GM12891 (cell line): ENCODE results near the gene ARHGEF39.
"Not testable (repeated sequence)": the region's sequence is repeated elsewhere in the genome, so short reads cannot be mapped to it uniquely, and the experiment has no call there.

Experiments used
- DNase-seq: peaks from one replicate; pipeline ENCODE4 v3.0.0; 2011; ENCODE audit warnings: low spot score; ENCODE audit not compliant: insufficient read length
- FAIRE-seq: peaks from 2 replicates; lab custom pipeline; 2011; peaks lifted over from hg19 to GRCh38; lab: Jason Lieb, UNC
- PAX5 ChIP-seq: IDR thresholded peaks from 2 replicates; pipeline ENCODE4 v1.6.1; 2011; ENCODE audit warnings: low read length, moderate library complexity, mild to moderate bottlenecking; ENCODE audit not compliant: insufficient read depth, severe bottlenecking
- POLR2A ChIP-seq: IDR thresholded peaks from 2 replicates; pipeline ENCODE4 v1.6.1; 2011; ENCODE audit warnings: low read depth, low read length, control low read depth
- POLR2AphosphoS5 ChIP-seq: IDR thresholded peaks from 2 replicates; pipeline ENCODE4 v1.6.1; 2011; ENCODE audit warnings: low read depth, low read length, control low read depth
- POU2F2 ChIP-seq: IDR thresholded peaks from 2 replicates; pipeline ENCODE4 v1.6.1; 2011; ENCODE audit warnings: low read depth, mild to moderate bottlenecking, control low read depth, low read length, moderate library complexity
- SPI1 ChIP-seq: IDR thresholded peaks from 2 replicates; pipeline ENCODE4 v1.6.1; 2011; ENCODE audit warnings: low read depth, low read length, control low read depth
- TAF1 ChIP-seq: IDR thresholded peaks from 2 replicates; pipeline ENCODE4 v1.6.1; 2011; ENCODE audit warnings: low read depth, low read length, control low read depth

Gene ARHGEF39

DNA sequence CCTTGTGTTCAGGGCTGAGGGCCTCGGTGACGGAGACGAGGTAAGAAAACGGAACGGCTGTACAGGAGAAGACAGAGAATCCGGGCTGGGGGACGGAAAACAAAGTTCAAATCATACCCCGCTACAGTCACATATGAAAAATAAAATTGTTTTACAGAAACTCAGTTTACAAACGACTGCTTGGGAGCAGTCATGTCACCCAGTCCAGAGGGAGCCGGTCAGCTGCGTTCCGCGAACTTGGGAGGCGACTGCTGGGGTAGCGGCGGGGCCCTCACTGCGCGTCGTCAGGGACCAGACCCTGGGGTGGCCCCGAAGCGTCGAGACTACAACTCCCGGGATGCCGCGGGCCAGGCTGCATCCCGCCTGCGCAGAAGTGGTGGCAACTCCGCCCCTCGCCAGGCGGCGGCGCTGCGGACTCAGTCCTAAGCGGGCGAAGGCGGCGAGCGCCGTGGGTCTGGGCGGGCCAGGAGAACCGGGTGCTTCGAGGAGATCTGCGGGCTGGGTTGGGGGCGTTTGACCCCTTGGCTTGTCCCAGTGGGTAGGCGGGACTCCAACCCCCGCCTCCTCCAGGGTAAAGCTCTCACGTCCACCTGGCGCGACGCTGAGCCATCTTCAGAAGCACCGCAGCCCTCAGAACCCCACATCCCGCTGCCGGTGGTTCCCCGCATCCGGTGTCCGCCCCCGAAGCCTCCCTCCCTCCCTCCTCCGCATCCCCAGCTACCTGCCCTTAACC is 18.3 kb downstream of the ARHGEF39 start:
- DNase-seq (peak; percentile 85), FAIRE-seq (peak; percentile 97)

DNA sequence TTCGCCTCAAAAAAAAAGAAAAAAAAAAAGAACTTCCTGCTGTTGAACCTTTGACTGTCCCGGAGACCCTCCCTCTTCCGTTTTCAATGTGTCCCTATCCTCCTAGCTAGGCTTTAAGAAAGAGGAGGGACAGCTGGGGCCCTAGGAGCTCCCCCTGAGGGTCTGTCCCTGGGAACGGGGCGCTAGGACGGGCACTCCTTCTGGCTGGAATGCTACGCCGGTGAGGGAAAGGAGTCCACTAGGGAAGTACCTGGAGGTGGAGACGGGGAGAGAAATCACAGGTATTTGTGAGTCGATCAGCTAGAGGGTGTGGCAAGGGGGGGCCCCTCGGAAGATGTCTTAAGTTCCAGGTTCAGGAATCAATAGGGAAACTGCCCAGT is 18.9 kb downstream of the ARHGEF39 start:
- no peak for TF ChIP-seq TAF1
- TF ChIP-seq SPI1 = no peak
- no peak for TF ChIP-seq POLR2AphosphoS5
- TF ChIP-seq POU2F2 = no peak
- no peak for TF ChIP-seq PAX5
- TF ChIP-seq POLR2A = no peak
- FAIRE-seq = peak; percentile 5
- DNase-seq = no peak

More for the DNA sequence above, 18.3 kb downstream of the ARHGEF39 start:
- TF ChIP-seq POLR2A (0 out of 2 replicates have a peak, but pooled peaks have one; percentile 37), POU2F2 (peak; percentile 68; the same call in 1 of the 2 replicates), POLR2AphosphoS5 (peak; percentile 52; the same call in 1 of the 2 replicates), TAF1 (no peak; the same call in 1 of the 2 replicates)

DNA sequence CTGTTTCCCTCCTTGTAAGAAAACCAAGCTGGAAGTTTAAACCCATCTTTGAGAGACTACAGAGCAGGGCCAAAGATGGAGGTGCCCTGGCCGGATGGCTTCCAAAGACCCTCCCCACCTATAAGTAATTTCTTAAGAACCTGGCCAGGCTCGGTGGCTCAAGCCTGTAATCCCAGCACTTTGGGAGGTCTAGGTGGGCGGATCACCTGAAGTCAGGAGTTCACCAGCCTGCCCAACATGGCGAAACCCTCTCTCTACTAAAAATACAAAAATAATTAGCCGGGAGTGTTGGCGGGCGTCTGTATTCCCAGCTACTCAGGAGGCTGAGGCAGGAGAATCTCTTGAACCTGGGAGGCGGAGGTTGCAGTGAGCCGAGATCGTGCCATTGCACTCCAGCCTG is 19.3 kb downstream of the ARHGEF39 start:
- FAIRE-seq, DNase-seq: not testable (repeated sequence)

DNA sequence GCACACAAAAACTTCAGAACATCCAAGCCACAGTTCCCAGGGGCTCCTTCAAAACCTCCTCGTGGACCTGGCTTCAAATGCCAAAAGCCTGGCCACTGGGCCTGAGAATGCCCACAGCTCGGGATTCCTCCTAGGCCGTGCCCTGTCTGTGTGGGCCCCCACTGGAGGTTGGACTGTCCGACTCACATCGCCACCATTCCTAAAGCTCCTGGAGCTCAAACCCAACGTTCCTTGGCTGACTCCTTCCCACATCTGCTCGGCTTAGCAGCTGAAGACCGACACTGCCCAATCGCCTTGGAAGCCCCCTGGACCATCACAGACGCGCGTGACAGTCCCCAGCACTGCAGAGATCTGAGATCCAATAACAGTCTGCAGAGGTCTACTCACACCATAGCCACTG is 21.9 kb downstream of the ARHGEF39 start:
- no peak for DNase-seq
- no peak for FAIRE-seq
- no peak for TF ChIP-seq POLR2A
- TF ChIP-seq TAF1 = no peak
- no peak for TF ChIP-seq PAX5
- TF ChIP-seq SPI1 = no peak
- TF ChIP-seq POLR2AphosphoS5 = no peak
- TF ChIP-seq POU2F2 = no peak

DNA sequence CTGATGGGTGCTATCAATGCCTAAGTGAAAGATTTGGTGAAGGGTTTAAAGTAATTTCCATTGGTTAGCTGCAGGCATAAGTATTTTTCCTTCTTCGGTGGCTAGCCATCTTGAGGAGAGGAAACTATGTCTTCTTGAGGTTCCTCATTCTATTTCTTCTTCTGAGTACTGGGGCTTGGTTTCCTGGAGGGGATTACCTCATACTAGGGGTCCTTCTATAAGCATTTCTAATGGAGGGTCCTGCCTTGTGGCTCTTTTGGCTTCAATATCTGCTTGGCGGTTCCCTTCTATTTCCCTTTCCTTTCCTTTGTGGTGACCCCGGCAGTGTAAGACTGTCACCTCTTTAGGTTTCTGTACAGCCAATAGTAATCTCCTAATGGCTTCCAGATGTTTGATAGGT is 23.5 kb downstream of the ARHGEF39 start:
- not testable (repeated sequence) for DNase-seq, FAIRE-seq

DNA sequence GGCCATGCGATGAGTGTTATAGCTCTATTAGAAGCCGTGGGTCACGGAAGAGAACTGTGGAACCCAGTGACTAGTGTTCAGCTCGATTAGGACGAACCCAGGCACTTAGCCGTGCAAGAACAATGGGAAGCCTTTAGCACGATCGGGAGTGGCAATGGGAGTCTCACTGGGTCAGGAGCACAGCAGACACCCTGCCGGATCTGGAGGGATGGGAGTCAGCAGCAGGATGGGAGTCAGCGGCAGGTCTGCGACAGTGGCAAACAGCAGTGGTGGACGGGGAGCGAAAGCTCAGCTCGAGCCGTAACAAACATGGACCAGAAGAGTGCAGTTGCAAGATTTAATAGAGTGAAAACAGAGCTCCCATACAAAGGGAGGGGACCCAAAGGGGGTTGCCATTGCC is 24.6 kb downstream of the ARHGEF39 start:
- not testable (repeated sequence) for FAIRE-seq, DNase-seq

DNA sequence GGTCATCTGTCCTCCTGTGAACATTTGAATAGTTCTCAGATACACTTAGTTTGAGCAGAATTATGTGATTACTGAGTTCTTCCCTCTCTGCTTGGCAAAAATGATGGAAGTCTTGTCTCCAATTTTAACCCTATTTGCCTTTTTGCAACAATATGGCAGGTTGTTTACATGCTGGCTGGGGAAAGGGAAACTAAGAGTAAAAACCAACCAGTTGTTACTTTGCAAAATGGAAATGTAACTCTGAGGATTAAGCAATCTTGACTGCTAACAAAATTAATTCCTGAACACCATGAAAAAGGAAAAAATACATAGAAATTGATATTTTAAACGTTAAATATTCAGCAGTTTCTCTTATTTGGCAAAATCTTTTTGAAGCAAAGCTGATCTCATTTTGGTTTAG is 25.4 kb downstream of the ARHGEF39 start:
- no peak for DNase-seq
- no peak for FAIRE-seq
- TF ChIP-seq PAX5 = no peak
- TF ChIP-seq POLR2A = no peak
- no peak for TF ChIP-seq SPI1

DNA sequence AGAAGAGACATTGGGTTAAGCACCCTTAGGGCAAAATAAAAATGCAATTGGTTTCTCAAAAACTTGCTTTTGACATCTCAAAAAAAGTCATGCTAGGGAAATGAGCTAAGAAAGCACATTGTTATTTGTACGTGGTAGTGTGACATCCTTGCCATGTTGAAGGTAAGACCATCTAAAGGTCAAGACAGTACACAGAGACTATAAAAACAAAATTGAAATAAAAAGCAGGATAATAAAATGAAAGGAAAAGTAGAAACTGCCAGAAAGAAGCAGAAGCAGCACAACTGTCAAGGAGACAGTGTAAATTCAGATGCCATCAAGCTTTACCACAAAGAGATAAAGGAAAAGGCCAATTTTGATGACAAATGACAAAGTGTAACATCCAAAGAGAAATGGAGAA is 25.8 kb downstream of the ARHGEF39 start:
- FAIRE-seq = peak; percentile 82
- not testable (repeated sequence) for DNase-seq

DNA sequence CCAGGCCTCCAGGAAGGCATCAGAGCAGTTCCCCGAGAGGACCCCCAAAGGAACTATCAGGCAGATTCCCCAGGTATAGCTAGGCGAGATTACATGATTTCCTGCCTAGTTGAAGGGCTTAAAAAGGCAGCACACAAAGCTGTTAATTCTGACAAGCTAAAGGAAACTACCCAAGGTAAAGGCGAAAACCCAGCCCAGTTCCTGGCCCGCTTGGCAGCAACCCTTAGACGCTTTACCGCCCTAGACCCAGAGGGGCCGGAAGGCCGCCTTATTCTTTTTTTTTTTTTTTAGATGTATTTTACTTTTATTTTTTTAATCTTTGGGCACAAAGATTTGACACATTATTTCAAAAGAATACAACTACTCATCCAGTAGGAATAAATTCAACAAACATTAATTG is 26.2 kb downstream of the ARHGEF39 start:
- DNase-seq, FAIRE-seq: not testable (repeated sequence)

DNA sequence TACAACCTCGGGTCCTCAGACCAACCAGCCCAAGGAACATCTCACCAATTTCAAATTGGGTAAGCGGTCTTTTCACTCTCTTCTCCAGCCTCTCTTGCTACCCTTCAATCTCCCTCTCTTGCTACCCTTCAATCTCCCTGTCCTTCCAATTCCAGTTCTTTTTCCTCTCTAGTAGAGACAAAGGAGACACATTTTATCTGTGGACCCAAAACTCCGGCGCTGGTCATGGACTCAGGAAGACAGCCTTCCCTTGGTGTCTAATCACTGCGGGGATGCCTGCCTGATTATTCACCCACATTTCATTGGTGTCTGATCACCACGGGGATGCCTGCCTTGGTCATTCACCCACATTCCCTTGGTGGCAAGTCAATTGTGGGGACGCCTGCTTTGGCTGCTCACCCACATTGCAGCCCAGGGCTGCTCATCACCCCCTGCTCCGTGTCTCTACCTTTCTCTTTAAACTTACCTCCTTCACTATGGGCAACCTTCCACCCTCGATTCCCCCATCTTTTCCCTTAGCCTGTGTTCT is 27.5 kb downstream of the ARHGEF39 start:
- FAIRE-seq, DNase-seq: not testable (repeated sequence)

DNA sequence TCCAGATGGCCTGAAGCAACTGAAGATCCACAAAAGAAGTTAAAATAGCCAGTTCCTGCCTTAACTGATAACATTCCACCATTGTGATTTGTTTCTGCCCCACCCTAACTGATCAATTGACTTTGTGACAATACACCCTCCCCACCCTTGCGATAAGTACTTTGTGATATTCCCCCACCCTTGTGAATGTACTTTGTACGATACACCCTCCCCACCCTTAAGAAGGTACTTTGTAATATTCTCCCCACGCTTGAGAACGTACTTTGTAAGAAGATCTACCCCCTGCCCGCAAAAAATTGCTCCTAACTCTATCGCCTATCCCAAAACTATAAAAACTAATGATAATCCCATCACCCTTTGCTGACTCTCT is 28.1 kb downstream of the ARHGEF39 start:
- not testable (repeated sequence) for DNase-seq
- FAIRE-seq = peak; percentile 28

DNA sequence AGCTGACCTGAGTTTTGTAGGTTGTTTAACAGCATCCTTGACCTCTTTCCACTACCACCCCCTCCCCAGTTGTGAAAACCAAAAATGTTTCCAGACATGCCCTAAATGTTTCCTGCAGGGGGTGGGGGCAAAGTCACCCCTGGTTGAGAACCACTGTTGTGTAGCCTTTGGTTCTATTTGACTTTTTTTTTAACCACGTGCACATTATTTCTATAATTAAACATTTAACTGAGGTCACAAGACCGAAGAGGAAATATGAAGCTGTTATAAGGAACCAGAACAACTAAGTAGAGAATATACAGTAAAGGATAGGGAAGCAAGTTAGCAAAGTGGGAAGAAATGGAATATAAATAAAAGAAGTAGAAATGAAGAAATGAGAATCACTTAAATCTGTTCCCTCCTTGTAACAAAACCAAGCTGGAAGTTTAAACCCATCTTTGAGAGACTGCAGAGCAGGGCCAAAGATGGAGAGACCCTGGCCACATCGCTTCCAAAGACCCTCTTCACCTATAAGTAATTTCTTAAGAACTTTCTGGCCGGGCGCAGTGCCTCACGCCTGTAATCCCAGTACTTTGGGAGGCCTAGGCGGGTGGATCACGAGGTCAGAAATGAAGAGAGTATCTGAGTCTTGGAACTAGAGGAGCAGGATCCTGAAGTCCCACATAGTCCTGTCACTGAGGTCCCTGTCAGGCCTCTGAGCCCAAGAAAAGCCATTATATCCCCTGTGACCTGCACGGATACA is 28.7 kb downstream of the ARHGEF39 start:
- FAIRE-seq = no peak
- DNase-seq = no peak
- TF ChIP-seq POU2F2 (no peak), POLR2AphosphoS5 (no peak), PAX5 (no peak), POLR2A (no peak), SPI1 (no peak), TAF1 (no peak)
